Neural progenitor cell (in vitro differentiated cells): Measurements from ENCODE around the gene EAPP.

Experiments used
- CTCF ChIP-seq: fragments of 200-600 bp; sonication (generic); IDR thresholded peaks from 2 replicates; pipeline ENCODE4 v1.5.1; 2017; ENCODE audit warnings: antibody characterized with exemption, mild to moderate bottlenecking
- EZH2phosphoT487 ChIP-seq: fragments of 200-600 bp; sonication (generic); IDR thresholded peaks from 2 replicates; pipeline ENCODE4 v1.6.1; 2017; ENCODE audit warnings: antibody characterized with exemption

- TF ChIP-seq CTCF (no peak), EZH2phosphoT487 (no peak)
Observed at GRCh38 chr14:34496007-34496678, 43.4 kb downstream of the EAPP start.
